ENCODE measurements around the gene KLF9. TPM values are rescaled to one million over a fixed set of nuclear protein-coding genes. Genes with fewer than 3 reads are reported as not detected.

Gene KLF9
- total RNA-seq, 2 experiments from 2014 or later: 132 to 135 TPM

GRCh38 chr9:70452365-70452764, 37.9 kb upstream of the KLF9 start:
- no peak overlapping the region for H3K4me3 Mint-ChIP-seq
- Histone ChIP-seq H3K27me3 (ENCODE audit: control insufficient read depth in 1 of 2, insufficient read depth in 2 of 2, low read length in 2 of 2) (no peaks in the 10 kb centered on the region), H3K4me3 (ENCODE audit: low read length) (no peak overlapping the region), H3K9me3 (ENCODE audit: control insufficient read depth in 1 of 2, insufficient read depth in 1 of 2, low read length in 2 of 2) (peaks cover 0 to 4% of the 10 kb centered on the region in 2 experiments), H3K4me1 (ENCODE audit: insufficient read depth, low read length) (no peaks in the 10 kb centered on the region), H3K36me3 (ENCODE audit: insufficient read depth, low read length) (no peaks in the 10 kb centered on the region), H3K27ac (ENCODE audit: low read depth in 1 of 2, low read length in 2 of 2) (no peak overlapping the region)
- H3K27me3 Mint-ChIP-seq: no peaks in the 10 kb centered on the region
- H3K36me3 Mint-ChIP-seq (ENCODE audit: low read depth): no peaks in the 10 kb centered on the region
- intact Hi-C loops (cut with DNase I, micrococcal nuclease): no loop called here
- no peaks in the 10 kb centered on the region for H3K9me3 Mint-ChIP-seq
- DNase-seq (no peak), ATAC-seq (ENCODE audit: poor library complexity) (no peak)
- TF ChIP-seq CTCF (IDR thresholded peaks at IDR 0.05): no peak
- ChIA-PET CTCF (no interaction called here), POLR2A (no interaction called here)
- no peaks in the 10 kb centered on the region for H3K4me1 Mint-ChIP-seq (ENCODE audit: low read depth)
- H3K27ac Mint-ChIP-seq: no peak overlapping the region

- intact Hi-C loops (cut with DNase I, micrococcal nuclease): no loop called here
- H3K27me3 Mint-ChIP-seq: no peaks in the 10 kb centered on the region
- Histone ChIP-seq H3K27me3 (ENCODE audit: control insufficient read depth in 1 of 2, insufficient read depth in 2 of 2, low read length in 2 of 2) (no peaks in the 10 kb centered on the region), H3K4me3 (ENCODE audit: low read length) (no peak overlapping the region), H3K9me3 (ENCODE audit: control insufficient read depth in 1 of 2, insufficient read depth in 1 of 2, low read length in 2 of 2) (peaks cover 0 to 4% of the 10 kb centered on the region in 2 experiments), H3K27ac (ENCODE audit: low read depth in 1 of 2, low read length in 2 of 2) (no peak overlapping the region), H3K4me1 (ENCODE audit: insufficient read depth, low read length) (no peaks in the 10 kb centered on the region), H3K36me3 (ENCODE audit: insufficient read depth, low read length) (no peaks in the 10 kb centered on the region)
- no peak overlapping the region for H3K27ac Mint-ChIP-seq
- ATAC-seq (ENCODE audit: poor library complexity) (no peak), DNase-seq (no peak)
- no peak for TF ChIP-seq CTCF (IDR thresholded peaks at IDR 0.05)
- H3K4me1 Mint-ChIP-seq (ENCODE audit: low read depth): no peaks in the 10 kb centered on the region
- H3K4me3 Mint-ChIP-seq: no peak overlapping the region
- ChIA-PET POLR2A (no interaction called here), CTCF (no interaction called here)
- H3K36me3 Mint-ChIP-seq (ENCODE audit: low read depth): no peaks in the 10 kb centered on the region
- no peaks in the 10 kb centered on the region for H3K9me3 Mint-ChIP-seq
Measured at GRCh38 chr9:70451765-70452164, 37.3 kb upstream of the KLF9 start.

- Mint-ChIP-seq H3K9me3 (no peaks in the 10 kb centered on the region), H3K4me3 (no peak overlapping the region), H3K27ac (no peak overlapping the region), H3K27me3 (no peaks in the 10 kb centered on the region), H3K4me1 (ENCODE audit: low read depth) (no peaks in the 10 kb centered on the region), H3K36me3 (ENCODE audit: low read depth) (no peaks in the 10 kb centered on the region)
- Histone ChIP-seq H3K27me3 (ENCODE audit: control insufficient read depth in 1 of 2, insufficient read depth in 2 of 2, low read length in 2 of 2) (no peaks in the 10 kb centered on the region), H3K36me3 (ENCODE audit: insufficient read depth, low read length) (no peaks in the 10 kb centered on the region), H3K27ac (ENCODE audit: low read depth in 1 of 2, low read length in 2 of 2) (no peak overlapping the region), H3K4me3 (ENCODE audit: low read length) (no peak overlapping the region), H3K4me1 (ENCODE audit: insufficient read depth, low read length) (no peaks in the 10 kb centered on the region), H3K9me3 (ENCODE audit: control insufficient read depth in 1 of 2, insufficient read depth in 1 of 2, low read length in 2 of 2) (peaks cover 0 to 4% of the 10 kb centered on the region in 2 experiments)
- DNase-seq: no peak
- no peak for TF ChIP-seq CTCF (IDR thresholded peaks at IDR 0.05)
- CTCF ChIA-PET: no interaction called here
- POLR2A ChIA-PET: no interaction called here
- no peak for ATAC-seq (ENCODE audit: poor library complexity)
- intact Hi-C loops (cut with DNase I, micrococcal nuclease): no loop called here
Measured at GRCh38 chr9:70450738-70451137, 36.3 kb upstream of the KLF9 start.
